IPS-15b (cell line): ENCODE measurements around the gene MTERF4.

ENCODE experiments used
- H3K27me3 ChIP-seq: one replicate; pipeline ENCODE4 v1.6.1; 2013; ENCODE audit warnings: low read length; ENCODE audit not compliant: control insufficient read depth, insufficient read depth
- H3K36me3 ChIP-seq: one replicate; pipeline ENCODE4 v1.6.1; 2013; ENCODE audit warnings: low read length; ENCODE audit not compliant: control insufficient read depth, insufficient read depth
- H3K4me1 ChIP-seq: one replicate; pipeline ENCODE4 v1.6.1; 2013; ENCODE audit warnings: mild to moderate bottlenecking, low read length; ENCODE audit not compliant: control insufficient read depth, insufficient read depth
- H3K4me3 ChIP-seq: one replicate; pipeline ENCODE4 v1.5.1; 2013; ENCODE audit warnings: low read depth, low read length
- H3K9ac ChIP-seq: one replicate; pipeline ENCODE4 v1.6.1; 2013; ENCODE audit warnings: low read depth, mild to moderate bottlenecking, low read length
- H3K9me3 ChIP-seq: one replicate; pipeline ENCODE4 v1.6.1; 2013; ENCODE audit warnings: mild to moderate bottlenecking, low read length; ENCODE audit not compliant: control insufficient read depth, insufficient read depth

The MTERF4 gene

GRCh38 chr2:241140445-241140840, 38.4 kb upstream of the MTERF4 start:
- no peaks in the 10 kb centered on the region for H3K27me3 ChIP-seq
- H3K9ac ChIP-seq: no peak overlapping the region
- no peaks in the 10 kb centered on the region for H3K9me3 ChIP-seq
- H3K36me3 ChIP-seq: peaks cover 34% of the 10 kb centered on the region
- H3K4me1 ChIP-seq: no peaks in the 10 kb centered on the region
- H3K4me3 ChIP-seq: no peak overlapping the region

GRCh38 chr2:241139531-241140444, 37.7 kb upstream of the MTERF4 start:
- peaks cover 40% of the 10 kb centered on the region for H3K36me3 ChIP-seq

GRCh38 chr2:241138471-241138870, 36.4 kb upstream of the MTERF4 start:
- H3K27me3 ChIP-seq: no peaks in the 10 kb centered on the region
- H3K36me3 ChIP-seq: peaks cover 46% of the 10 kb centered on the region

More at GRCh38 chr2:241139531-241140444, 37.7 kb upstream of the MTERF4 start:
- H3K27me3 ChIP-seq: no peaks in the 10 kb centered on the region
- H3K4me3 ChIP-seq: no peak overlapping the region
- no peaks in the 10 kb centered on the region for H3K9me3 ChIP-seq
- no peak overlapping the region for H3K9ac ChIP-seq
- H3K4me1 ChIP-seq: no peaks in the 10 kb centered on the region

GRCh38 chr2:241137276-241138190, 35.4 kb upstream of the MTERF4 start:
- Histone ChIP-seq H3K9me3 (no peaks in the 10 kb centered on the region), H3K36me3 (peaks cover 50% of the 10 kb centered on the region)

More at GRCh38 chr2:241138471-241138870, 36.4 kb upstream of the MTERF4 start:
- no peak overlapping the region for H3K4me3 ChIP-seq
- no peak overlapping the region for H3K9ac ChIP-seq
- no peaks in the 10 kb centered on the region for H3K4me1 ChIP-seq
- H3K9me3 ChIP-seq: no peaks in the 10 kb centered on the region

GRCh38 chr2:241136661-241137260, 34.7 kb upstream of the MTERF4 start:
- Histone ChIP-seq H3K4me1 (no peaks in the 10 kb centered on the region), H3K9ac (no peak overlapping the region), H3K27me3 (no peaks in the 10 kb centered on the region), H3K9me3 (no peaks in the 10 kb centered on the region), H3K4me3 (no peak overlapping the region), H3K36me3 (peaks cover 50% of the 10 kb centered on the region)

More at GRCh38 chr2:241137276-241138190, 35.4 kb upstream of the MTERF4 start:
- H3K27me3 ChIP-seq: no peaks in the 10 kb centered on the region
- no peak overlapping the region for H3K4me3 ChIP-seq
- H3K9ac ChIP-seq: no peak overlapping the region
- H3K4me1 ChIP-seq: no peaks in the 10 kb centered on the region

GRCh38 chr2:241136191-241136590, 34.1 kb upstream of the MTERF4 start:
- H3K27me3 ChIP-seq: no peaks in the 10 kb centered on the region
- H3K9ac ChIP-seq: no peak overlapping the region
- no peaks in the 10 kb centered on the region for H3K4me1 ChIP-seq
- H3K4me3 ChIP-seq: no peak overlapping the region
- H3K9me3 ChIP-seq: no peaks in the 10 kb centered on the region
- peaks cover 50% of the 10 kb centered on the region for H3K36me3 ChIP-seq

GRCh38 chr2:241135737-241136136, 33.6 kb upstream of the MTERF4 start:
- Histone ChIP-seq H3K4me1 (no peaks in the 10 kb centered on the region), H3K9ac (no peak overlapping the region), H3K36me3 (peaks cover 49% of the 10 kb centered on the region), H3K4me3 (no peak overlapping the region), H3K27me3 (no peaks in the 10 kb centered on the region), H3K9me3 (no peaks in the 10 kb centered on the region)

- Histone ChIP-seq H3K4me1 (no peaks in the 10 kb centered on the region), H3K27me3 (no peaks in the 10 kb centered on the region), H3K9me3 (no peaks in the 10 kb centered on the region), H3K4me3 (no peak overlapping the region), H3K36me3 (peaks cover 45% of the 10 kb centered on the region), H3K9ac (no peak overlapping the region)
These were observed 32.6 kb upstream of the MTERF4 start for GRCh38 chr2:241134711-241135110.

GRCh38 chr2:241133436-241133820, 31.3 kb upstream of the MTERF4 start:
- Histone ChIP-seq H3K36me3 (peaks cover 48% of the 10 kb centered on the region), H3K9me3 (no peaks in the 10 kb centered on the region), H3K4me1 (no peaks in the 10 kb centered on the region), H3K9ac (no peak overlapping the region), H3K4me3 (no peak overlapping the region), H3K27me3 (no peaks in the 10 kb centered on the region)

- Histone ChIP-seq H3K36me3 (peaks cover 43% of the 10 kb centered on the region), H3K4me3 (no peak overlapping the region), H3K27me3 (no peaks in the 10 kb centered on the region), H3K9ac (no peak overlapping the region), H3K9me3 (no peaks in the 10 kb centered on the region), H3K4me1 (no peaks in the 10 kb centered on the region)
These were observed 30.7 kb upstream of the MTERF4 start for GRCh38 chr2:241132538-241133435.

GRCh38 chr2:241131531-241131930, 29.4 kb upstream of the MTERF4 start:
- H3K9me3 ChIP-seq: no peaks in the 10 kb centered on the region
- H3K27me3 ChIP-seq: no peaks in the 10 kb centered on the region
- H3K4me3 ChIP-seq: no peak overlapping the region
- no peak overlapping the region for H3K9ac ChIP-seq
- no peaks in the 10 kb centered on the region for H3K4me1 ChIP-seq
- H3K36me3 ChIP-seq: peaks cover 36% of the 10 kb centered on the region
